ENCODE data around the gene CD5L. TPM values are rescaled to one million over a fixed set of nuclear protein-coding genes. Genes with fewer than 3 reads are reported as not detected.
A peak's percentile ranks its signal among the peaks of the same experiment; 100 is the strongest.

The CD5L gene
- total RNA-seq, result not detected in 2 replicates

DNA sequence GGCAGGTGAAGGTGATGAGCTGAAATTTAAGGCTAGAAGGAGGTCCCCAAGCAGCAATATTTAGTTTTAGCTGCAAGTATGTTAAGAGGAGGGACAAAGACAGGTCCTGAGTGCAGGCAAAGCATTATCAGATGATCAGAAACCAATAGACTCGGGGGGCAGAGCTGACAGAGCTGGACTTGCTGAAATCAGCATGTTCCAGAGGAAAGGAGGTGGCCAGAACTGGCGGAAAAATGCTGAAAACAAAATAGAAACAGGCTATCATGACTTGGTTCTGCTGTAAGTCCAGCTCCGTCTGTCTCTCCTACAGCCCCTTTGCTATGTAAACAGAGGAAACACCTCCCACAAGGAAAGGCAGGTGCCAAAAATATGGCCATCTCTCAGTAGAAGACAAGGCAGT lies at the start of gene CD5L:
Gene CD5L (minus strand): TSS at position 101 of the 400 bp plus-strand sequence. CDS start 107 bp downstream, outside the sequence.
- no peak for DNase-seq (ENCODE audit: low read depth)
- H3K27me3 ChIP-seq (ENCODE audit: control insufficient read depth, insufficient read depth, low read length), result no peaks in the 10 kb centered on the region
- no peak for FAIRE-seq
- H3K36me3 ChIP-seq (ENCODE audit: control insufficient read depth, insufficient read depth, low read length), result no peaks in the 10 kb centered on the region
- TF ChIP-seq, protein P1, sequence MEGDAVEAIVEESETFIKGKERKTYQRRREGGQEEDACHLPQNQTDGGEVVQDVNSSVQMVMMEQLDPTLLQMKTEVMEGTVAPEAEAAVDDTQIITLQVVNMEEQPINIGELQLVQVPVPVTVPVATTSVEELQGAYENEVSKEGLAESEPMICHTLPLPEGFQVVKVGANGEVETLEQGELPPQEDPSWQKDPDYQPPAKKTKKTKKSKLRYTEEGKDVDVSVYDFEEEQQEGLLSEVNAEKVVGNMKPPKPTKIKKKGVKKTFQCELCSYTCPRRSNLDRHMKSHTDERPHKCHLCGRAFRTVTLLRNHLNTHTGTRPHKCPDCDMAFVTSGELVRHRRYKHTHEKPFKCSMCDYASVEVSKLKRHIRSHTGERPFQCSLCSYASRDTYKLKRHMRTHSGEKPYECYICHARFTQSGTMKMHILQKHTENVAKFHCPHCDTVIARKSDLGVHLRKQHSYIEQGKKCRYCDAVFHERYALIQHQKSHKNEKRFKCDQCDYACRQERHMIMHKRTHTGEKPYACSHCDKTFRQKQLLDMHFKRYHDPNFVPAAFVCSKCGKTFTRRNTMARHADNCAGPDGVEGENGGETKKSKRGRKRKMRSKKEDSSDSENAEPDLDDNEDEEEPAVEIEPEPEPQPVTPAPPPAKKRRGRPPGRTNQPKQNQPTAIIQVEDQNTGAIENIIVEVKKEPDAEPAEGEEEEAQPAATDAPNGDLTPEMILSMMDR (IDR thresholded peaks at IDR 0.05; ENCODE audit: insufficient read depth, low read length, severe bottlenecking), result no peak
- H3K4me3 ChIP-seq (ENCODE audit: low read depth, low read length), result no peak within 1 kb of the TSS

GRCh38 chr1:157882580-157882979 lies 41.0 kb upstream of the CD5L start:
- TF ChIP-seq, protein P1 (IDR thresholded peaks at IDR 0.05; ENCODE audit: insufficient read depth, low read length, severe bottlenecking), result no peak
- no peak for DNase-seq (ENCODE audit: low read depth)
- no peaks in the 10 kb centered on the region for H3K36me3 ChIP-seq (ENCODE audit: control insufficient read depth, insufficient read depth, low read length)
- no peak for FAIRE-seq
- no peak overlapping the region for H3K4me3 ChIP-seq (ENCODE audit: low read depth, low read length)
- H3K27me3 ChIP-seq (ENCODE audit: control insufficient read depth, insufficient read depth, low read length), result no peaks in the 10 kb centered on the region

DNA sequence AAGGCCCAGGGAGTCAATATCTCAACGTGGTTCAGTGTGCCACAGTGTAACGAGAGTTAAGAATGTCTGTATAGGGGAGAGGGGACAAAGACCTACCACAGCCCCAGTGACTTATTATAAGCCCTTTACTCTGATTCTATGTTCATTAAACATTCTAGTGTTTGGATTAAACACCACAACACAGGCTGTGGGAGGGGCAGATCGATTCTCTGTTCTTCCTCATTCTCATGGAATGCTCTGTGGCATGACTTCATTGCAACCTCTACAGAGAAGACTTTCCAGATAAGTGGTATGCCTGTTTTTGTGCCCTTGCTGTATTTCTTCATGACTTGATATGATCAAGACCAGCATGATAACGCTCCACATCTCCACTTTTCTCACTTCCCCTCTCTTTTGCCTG lies 39.0 kb upstream of the CD5L start:
- no peaks in the 10 kb centered on the region for H3K36me3 ChIP-seq (ENCODE audit: control insufficient read depth, insufficient read depth, low read length)
- FAIRE-seq (no peak), DNase-seq (ENCODE audit: low read depth) (peak; percentile 18)
- no peaks in the 10 kb centered on the region for H3K27me3 ChIP-seq (ENCODE audit: control insufficient read depth, insufficient read depth, low read length)
- no peak overlapping the region for H3K4me3 ChIP-seq (ENCODE audit: low read depth, low read length)
- TF ChIP-seq, protein P1 (IDR thresholded peaks at IDR 0.05; ENCODE audit: insufficient read depth, low read length, severe bottlenecking), result no peak

DNA sequence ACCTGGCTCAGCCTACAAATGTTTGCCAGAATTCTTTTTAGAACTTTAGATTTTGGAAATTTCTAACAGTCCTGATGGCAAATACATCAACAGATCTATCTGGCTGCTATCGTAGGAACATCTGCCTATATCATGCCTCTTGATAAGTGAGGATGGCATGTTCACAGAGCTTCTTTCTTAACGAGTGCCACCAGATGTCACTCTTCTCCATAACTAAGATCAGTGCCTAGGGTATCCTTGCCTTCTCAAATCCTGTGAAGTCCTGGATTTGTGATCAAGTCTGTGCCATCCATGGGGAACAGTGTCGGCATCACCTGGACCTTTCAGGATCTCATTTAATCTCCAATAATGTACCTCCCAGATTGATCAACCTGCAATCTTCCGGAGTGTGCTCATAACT lies 36.5 kb upstream of the CD5L start:
- H3K36me3 ChIP-seq (ENCODE audit: control insufficient read depth, insufficient read depth, low read length), result no peaks in the 10 kb centered on the region
- FAIRE-seq (no peak), DNase-seq (ENCODE audit: low read depth) (peak; percentile 58)
- TF ChIP-seq, protein P1 (IDR thresholded peaks at IDR 0.05; ENCODE audit: insufficient read depth, low read length, severe bottlenecking), result peak; percentile 53
- no peaks in the 10 kb centered on the region for H3K27me3 ChIP-seq (ENCODE audit: control insufficient read depth, insufficient read depth, low read length)
- H3K4me3 ChIP-seq (ENCODE audit: low read depth, low read length), result no peak overlapping the region

GRCh38 chr1:157870490-157870889 lies 28.9 kb upstream of the CD5L start:
- TF ChIP-seq, protein P1 (IDR thresholded peaks at IDR 0.05; ENCODE audit: insufficient read depth, low read length, severe bottlenecking), result no peak

DNA sequence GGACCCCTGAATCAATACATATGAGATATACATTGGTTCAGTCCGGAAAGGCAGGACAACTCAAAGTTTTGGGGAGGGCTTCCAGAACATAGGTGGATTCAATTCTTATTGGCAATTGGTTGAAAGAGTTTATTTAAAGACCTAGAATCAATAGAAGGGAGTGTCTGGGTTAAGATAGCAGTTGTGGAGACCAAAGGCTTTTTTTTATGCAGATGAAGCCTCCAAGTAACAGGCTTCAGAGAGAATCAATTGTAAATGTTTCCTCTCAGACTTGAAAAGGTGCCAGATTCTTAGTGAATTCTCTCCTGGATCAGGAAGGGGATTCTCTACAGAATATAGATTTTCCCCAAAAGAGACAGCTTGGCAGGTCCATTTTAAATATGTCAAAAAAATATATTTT lies 27.0 kb upstream of the CD5L start:
- H3K27me3 ChIP-seq (ENCODE audit: control insufficient read depth, insufficient read depth, low read length), result no peaks in the 10 kb centered on the region
- TF ChIP-seq, protein P1 (IDR thresholded peaks at IDR 0.05; ENCODE audit: insufficient read depth, low read length, severe bottlenecking), result no peak
- H3K4me3 ChIP-seq (ENCODE audit: low read depth, low read length), result no peak overlapping the region
- H3K36me3 ChIP-seq (ENCODE audit: control insufficient read depth, insufficient read depth, low read length), result no peaks in the 10 kb centered on the region
- DNase-seq (ENCODE audit: low read depth), result no peak
- no peak for FAIRE-seq

More at GRCh38 chr1:157870490-157870889, 28.9 kb upstream of the CD5L start:
- H3K36me3 ChIP-seq (ENCODE audit: control insufficient read depth, insufficient read depth, low read length), result no peaks in the 10 kb centered on the region
- no peaks in the 10 kb centered on the region for H3K27me3 ChIP-seq (ENCODE audit: control insufficient read depth, insufficient read depth, low read length)
- no peak overlapping the region for H3K4me3 ChIP-seq (ENCODE audit: low read depth, low read length)
- FAIRE-seq (no peak), DNase-seq (ENCODE audit: low read depth) (no peak)
